Tibial nerve (tissue), 4 donors: ENCODE data around the gene MTSS2. TPM values are rescaled to one million over a fixed set of nuclear protein-coding genes. Genes with fewer than 3 reads are reported as not detected.

Experiments used
- DNase-seq, 2 donors: peaks; one replicate each; pipeline ENCODE4 v3.0.0-alpha.2; 2019; ENCODE audit warnings: low spot score in 2 of 2
- H3K27ac ChIP-seq, 4 donors: fragments of 200-600 bp; sonication (generic) in 3 of 4; one replicate each; pipeline ENCODE4 v1.5.1; 2017 to 2019; ENCODE audit warnings: mild to moderate bottlenecking in 1 of 4
- H3K27me3 ChIP-seq, 2 donors: fragments of 200-600 bp; sonication (generic) in 1 of 2; one replicate each; pipeline versions ENCODE4 v1.5.1 to v1.6.0; 2017 to 2019
- H3K36me3 ChIP-seq, 3 donors: fragments of 200-600 bp; sonication (generic); one replicate each; pipeline ENCODE4 v1.5.1; 2018 to 2019
- H3K4me1 ChIP-seq, 4 donors: fragments of 200-600 bp; sonication (generic) in 3 of 4; one replicate each; pipeline ENCODE4 v1.5.1; 2017 to 2019
- H3K4me3 ChIP-seq, 4 donors: fragments of 200-600 bp; sonication (generic) in 3 of 4; one replicate each; pipeline ENCODE4 v1.5.1; 2017 to 2019; ENCODE audit warnings: mild to moderate bottlenecking in 1 of 4, moderate library complexity in 1 of 4
- H3K9me3 ChIP-seq, 4 donors: fragments of 200-600 bp; sonication (generic) in 3 of 4; one replicate each; pipeline ENCODE4 v1.5.1; 2017 to 2019
- CTCF ChIP-seq, 5 experiments: fragments of 200-600 bp in 3 of 5; fragments of 450-650 bp in 2 of 5; sonication (generic) in 3 of 5; IDR thresholded peaks; one replicate each; pipeline ENCODE4 v1.5.1; 2016 to 2019; ENCODE audit warnings: antibody characterized with exemption in 5 of 5, mild to moderate bottlenecking in 3 of 5, moderate library complexity in 2 of 5
- EP300 ChIP-seq, 2 donors: sonication (generic); formaldehyde crosslinking; IDR thresholded peaks; one replicate each; pipeline ENCODE4 v1.6.1; 2017; ENCODE audit warnings: antibody characterized with exemption in 2 of 2, mild to moderate bottlenecking in 1 of 2
- POLR2A ChIP-seq, 2 donors: fragments of 450-650 bp; IDR thresholded peaks; one replicate each; pipeline ENCODE4 v1.6.1; 2017; ENCODE audit warnings: antibody characterized with exemption in 2 of 2, mild to moderate bottlenecking in 2 of 2, moderate library complexity in 2 of 2
- WGBS, 2 donors: methylation state at CpG; one replicate each; pipeline ENCODE4 v1.1.5; 2018; 5-methylcytosine and 5-hydroxymethylcytosine counted together
- total RNA-seq, 4 donors: library from RNA; depleted of rRNA; stranded (reverse); fragments of >200 nt; gene quantifications; one replicate each; pipeline ENCODE4 v1.1.0, GENCODE V29; 2016

Gene MTSS2
- total RNA-seq, 4 donors from 2014 or later: 24.1 to 40.6 (median 35.4) TPM

GRCh38 chr16:70701596-70701995 is 15.7 kb upstream of the MTSS2 start:
- WGBS, 2 donors: 71 to 76% methylated on average over 8 to 9 of the region's 9 CpGs
- Histone ChIP-seq H3K27ac (peak overlapping the region in 3 of 4 donors; percentile 69 to 93 (median 92)), H3K9me3 (no peaks in the 10 kb centered on the region), H3K4me3 (no peak overlapping the region), H3K36me3 (no peaks in the 10 kb centered on the region), H3K4me1 (peaks cover 4 to 97% (median 67%) of the 10 kb centered on the region in 4 donors), H3K27me3 (no peaks in the 10 kb centered on the region)
- no peak for DNase-seq
- TF ChIP-seq POLR2A (IDR thresholded peaks at IDR 0.05): no peak
- no peak for TF ChIP-seq EP300 (IDR thresholded peaks at IDR 0.05)
- no peak for TF ChIP-seq CTCF (IDR thresholded peaks at IDR 0.05)

- no peaks in the 10 kb centered on the region for H3K36me3 ChIP-seq
- no peak for TF ChIP-seq POLR2A (IDR thresholded peaks at IDR 0.05)
- TF ChIP-seq CTCF (IDR thresholded peaks at IDR 0.05): no peak
- no peaks in the 10 kb centered on the region for H3K9me3 ChIP-seq
- no peak overlapping the region for H3K4me3 ChIP-seq
- H3K4me1 ChIP-seq: peaks cover 4 to 97% (median 65%) of the 10 kb centered on the region in 4 donors
- H3K27me3 ChIP-seq: no peaks in the 10 kb centered on the region
- peak overlapping the region; percentile 54 to 93 (median 80) for H3K27ac ChIP-seq
- DNase-seq: no peak
- WGBS, 2 donors: 68 to 69% methylated on average over 3 of the region's 3 CpGs
These were observed 15.2 kb upstream of the MTSS2 start for GRCh38 chr16:70701036-70701435.

GRCh38 chr16:70700101-70701020 is 14.5 kb upstream of the MTSS2 start:
- peak overlapping the region; percentile 54 to 93 (median 80) for H3K27ac ChIP-seq
- whole genome bisulfite sequencing, 2 donors: 47 to 66% methylated on average over 22 to 30 of the region's 30 CpGs
- H3K4me1 ChIP-seq: peaks cover 4 to 97% (median 62%) of the 10 kb centered on the region in 4 donors
- no peak for DNase-seq
- H3K27me3 ChIP-seq: no peaks in the 10 kb centered on the region
- H3K36me3 ChIP-seq: no peaks in the 10 kb centered on the region
- no peaks in the 10 kb centered on the region for H3K9me3 ChIP-seq
- no peak for TF ChIP-seq CTCF (IDR thresholded peaks at IDR 0.05)
- TF ChIP-seq POLR2A (IDR thresholded peaks at IDR 0.05): no peak
- peak in 1 of 2 donors; percentile 71 for TF ChIP-seq EP300 (IDR thresholded peaks at IDR 0.05)
- no peak overlapping the region for H3K4me3 ChIP-seq

GRCh38 chr16:70699696-70700095 is 13.8 kb upstream of the MTSS2 start:
- Histone ChIP-seq H3K36me3 (no peaks in the 10 kb centered on the region), H3K27me3 (no peaks in the 10 kb centered on the region), H3K9me3 (no peaks in the 10 kb centered on the region), H3K4me3 (no peak overlapping the region), H3K4me1 (peaks cover 4 to 97% (median 61%) of the 10 kb centered on the region in 4 donors), H3K27ac (peak overlapping the region in 2 of 4 donors; percentile 92 to 93)
- 90 to 98% methylated on average over 14 to 17 of the region's 17 CpGs for WGBS, 2 donors
- no peak for TF ChIP-seq CTCF (IDR thresholded peaks at IDR 0.05)
- TF ChIP-seq POLR2A (IDR thresholded peaks at IDR 0.05): no peak
- TF ChIP-seq EP300 (IDR thresholded peaks at IDR 0.05): no peak
- DNase-seq: no peak

GRCh38 chr16:70698901-70699300 is 13.0 kb upstream of the MTSS2 start:
- peak overlapping the region in 1 of 4 donors; percentile 92 for H3K27ac ChIP-seq
- H3K36me3 ChIP-seq: no peaks in the 10 kb centered on the region
- WGBS, 2 donors: 91 to 93% methylated on average over 10 of the region's 10 CpGs
- TF ChIP-seq EP300 (IDR thresholded peaks at IDR 0.05): no peak
- TF ChIP-seq CTCF (IDR thresholded peaks at IDR 0.05): no peak
- no peak for TF ChIP-seq POLR2A (IDR thresholded peaks at IDR 0.05)
- H3K4me3 ChIP-seq: no peak overlapping the region
- no peaks in the 10 kb centered on the region for H3K9me3 ChIP-seq
- peaks cover 4 to 97% (median 64%) of the 10 kb centered on the region in 4 donors for H3K4me1 ChIP-seq
- H3K27me3 ChIP-seq: no peaks in the 10 kb centered on the region
- DNase-seq: no peak
